Left colon (tissue), 2 donors: Measurements from ENCODE around the gene MGAT3. TPM values are rescaled to one million over a fixed set of nuclear protein-coding genes. Genes with fewer than 3 reads are reported as not detected.

Source experiments
- ATAC-seq: fragments of 200-7000 bp; cut with Tn5 transposase; one replicate; pipeline ENCODE4 v1.9.1; 2020; ENCODE audit warnings: mild to moderate bottlenecking, moderate library complexity
- DNase-seq, 2 donors: peaks; one replicate each; pipeline ENCODE4 v3.0.0-alpha.2; 2020
- intact Hi-C, 2 donors: fragments of 100-400 bp; cut with DNase I in 1 of 2; cut with micrococcal nuclease in 1 of 2; formaldehyde crosslinking; loops; one replicate each; pipeline versions ENCODE4 v1.11.2 to v1.14.0; 2022; cut with DNase I, micrococcal nuclease
- total RNA-seq, 2 donors: library from RNA; stranded (reverse); fragmentation: NEBNext Ultra II Directional; extraction: Animal tissue kit (Norgen Biotek cat#: 25700); gene quantifications; one replicate each; pipeline ENCODE4 v1.2.1, GENCODE V29; 2021
- donor health status: DM: no; HTN: no; CAD: no.
- donor health status: DM: yes; HTN: yes; CAD: no.

MGAT3 gene
- total RNA-seq, 2 donors from 2014 or later = 5.6 to 10.7 TPM

DNA sequence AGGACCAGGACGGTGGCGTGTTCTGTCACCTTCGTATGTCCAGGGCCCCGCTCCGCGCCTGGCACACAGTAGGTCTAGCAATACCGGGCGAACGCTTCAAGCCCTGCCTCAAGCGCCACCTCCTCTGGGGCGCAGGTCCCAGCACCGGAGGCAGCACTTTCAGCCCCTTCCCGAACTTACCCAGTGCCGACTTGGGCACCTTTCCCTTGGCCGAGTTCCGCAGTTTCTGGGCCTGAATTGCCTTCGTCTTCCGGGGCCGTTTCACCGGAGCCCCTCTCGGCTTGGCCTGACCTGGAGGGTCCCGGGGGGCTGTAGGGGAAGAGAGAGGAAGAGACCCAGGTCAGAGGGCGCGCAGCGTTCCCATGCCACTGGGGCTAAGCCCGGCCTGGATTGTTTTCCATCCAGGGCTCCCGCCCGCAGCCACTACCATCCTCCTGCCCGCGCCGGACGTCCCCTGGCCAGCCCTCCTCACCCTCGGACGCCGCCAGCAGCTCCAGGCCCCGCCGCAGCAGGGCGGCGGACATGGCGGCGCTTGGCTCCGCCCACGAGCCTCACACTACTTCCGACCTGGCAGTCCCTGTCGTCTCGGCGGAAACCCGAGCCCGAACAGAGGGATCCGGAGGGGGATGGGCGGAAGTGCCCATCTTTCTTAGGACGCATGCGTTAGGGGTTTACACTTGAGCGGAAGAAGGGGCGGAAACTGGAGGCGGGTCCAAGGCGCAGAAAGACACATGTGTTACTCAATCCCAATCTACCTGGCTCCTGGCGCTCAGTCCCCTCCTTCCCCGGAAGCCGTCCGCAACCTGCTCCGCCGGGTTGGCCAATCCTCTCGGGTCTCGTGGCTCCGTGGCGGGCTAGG is 75.6 kb downstream of the MGAT3 start, which contains the start of gene RPS19BP1:
TSS of gene RPS19BP1 (minus strand) at position 534 of the 859 bp plus-strand sequence. CDS start at position 524, 10 bp downstream.
- DNase-seq = peak; percentile 100
- intact Hi-C loops = loop anchor here in 1 of 2 donors (10.0 kb wide), 1 partner anchor 492 kb away; no protein-coding TSS in a partner anchor

DNA sequence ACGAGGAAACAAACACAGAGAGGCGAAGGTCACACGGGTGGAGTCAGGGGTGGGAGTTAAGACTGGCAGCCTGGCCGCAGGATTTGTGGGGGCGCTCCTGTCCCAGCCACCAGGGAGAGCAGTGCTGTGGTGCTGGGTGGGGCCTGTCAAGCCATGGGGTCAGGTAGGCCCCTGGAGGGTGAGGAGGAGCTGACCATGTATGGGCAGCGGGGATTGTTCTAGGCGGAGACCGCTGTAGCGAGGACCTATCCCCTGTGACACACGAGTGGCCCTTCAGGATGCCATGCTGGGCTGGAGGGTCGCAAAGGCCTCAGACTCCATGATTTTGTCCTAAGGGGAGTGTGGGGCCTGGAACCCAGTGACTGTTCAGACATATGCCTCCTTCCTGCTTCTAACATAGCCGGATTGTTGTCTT is 77.3 kb downstream of the MGAT3 start:
- DNase-seq (peak in 1 of 2 donors; percentile 22), ATAC-seq (no peak)
- intact Hi-C loops = loop anchor here in 1 of 2 donors (10.0 kb wide), 1 partner anchor 491 kb away; no protein-coding TSS in a partner anchor

More for the DNA sequence above, 75.6 kb downstream of the MGAT3 start, which contains the start of gene RPS19BP1:
- ATAC-seq = peak; percentile 77

DNA sequence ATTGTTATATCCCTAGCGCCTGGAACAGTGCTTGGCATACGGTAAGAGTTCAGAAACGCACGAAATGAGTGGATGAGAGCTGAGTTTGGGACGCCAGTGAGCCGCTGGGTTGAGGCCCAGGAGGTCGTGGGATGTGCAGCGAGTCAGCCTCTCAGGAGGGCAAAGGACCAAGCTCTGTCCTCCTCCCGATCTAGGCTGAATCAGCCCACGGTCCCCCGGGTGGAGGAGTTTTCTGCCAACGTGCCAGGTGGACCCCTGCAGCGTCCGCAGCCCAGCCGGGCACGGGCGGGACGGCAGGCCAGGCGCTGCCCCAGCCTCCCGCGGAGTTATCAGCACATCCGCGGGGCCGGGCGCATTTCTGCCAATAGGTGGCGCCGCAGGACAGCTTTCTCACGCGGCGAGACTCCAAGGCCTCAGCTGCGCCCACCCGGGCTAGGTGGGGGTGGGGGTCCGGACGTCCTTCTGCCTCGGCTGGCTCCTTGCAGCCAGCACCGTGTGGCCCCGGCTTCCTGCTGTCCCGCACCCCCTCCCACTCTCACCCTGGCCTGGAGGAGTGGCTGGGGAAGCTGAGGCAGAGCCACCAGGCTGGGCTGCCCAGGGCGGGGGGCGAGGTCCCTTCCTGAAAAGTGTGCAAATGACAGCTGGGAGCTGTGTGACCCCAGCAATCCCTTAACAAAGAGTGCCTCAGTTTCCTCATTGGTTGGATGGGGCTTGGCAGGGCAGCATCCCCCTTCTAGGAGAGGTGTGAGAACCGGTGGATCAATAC is 78.0 kb downstream of the MGAT3 start:
- intact Hi-C loops = loop anchor here (5.0 to 10.0 kb wide), 2 partner anchors 490 to 493 kb away; no protein-coding TSS in a partner anchor
- ATAC-seq (peak; percentile 28), DNase-seq (peak; percentile 71 to 92)

DNA sequence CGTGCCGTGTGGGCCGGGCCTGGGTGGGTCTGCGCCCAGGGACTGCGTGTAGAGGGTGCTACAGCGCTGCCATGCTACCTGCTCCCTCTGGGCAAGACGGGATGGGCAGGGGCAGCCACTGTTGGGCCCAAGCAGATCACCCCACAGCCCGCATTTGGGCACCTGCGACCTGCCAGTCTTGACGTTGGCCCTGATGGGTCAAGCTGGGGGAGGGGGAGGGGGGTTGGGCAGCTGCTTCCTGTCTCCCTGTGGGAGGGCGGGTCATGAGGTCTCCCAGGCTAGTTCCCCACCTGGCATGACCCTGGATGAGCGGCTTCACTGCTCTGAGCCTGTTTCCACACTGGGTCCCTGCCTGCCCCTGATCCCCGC is 78.5 kb downstream of the MGAT3 start:
- intact Hi-C loops = loop anchor here (5.0 to 10.0 kb wide), 2 partner anchors 489 to 492 kb away; no protein-coding TSS in a partner anchor
- DNase-seq (no peak), ATAC-seq (no peak)

DNA sequence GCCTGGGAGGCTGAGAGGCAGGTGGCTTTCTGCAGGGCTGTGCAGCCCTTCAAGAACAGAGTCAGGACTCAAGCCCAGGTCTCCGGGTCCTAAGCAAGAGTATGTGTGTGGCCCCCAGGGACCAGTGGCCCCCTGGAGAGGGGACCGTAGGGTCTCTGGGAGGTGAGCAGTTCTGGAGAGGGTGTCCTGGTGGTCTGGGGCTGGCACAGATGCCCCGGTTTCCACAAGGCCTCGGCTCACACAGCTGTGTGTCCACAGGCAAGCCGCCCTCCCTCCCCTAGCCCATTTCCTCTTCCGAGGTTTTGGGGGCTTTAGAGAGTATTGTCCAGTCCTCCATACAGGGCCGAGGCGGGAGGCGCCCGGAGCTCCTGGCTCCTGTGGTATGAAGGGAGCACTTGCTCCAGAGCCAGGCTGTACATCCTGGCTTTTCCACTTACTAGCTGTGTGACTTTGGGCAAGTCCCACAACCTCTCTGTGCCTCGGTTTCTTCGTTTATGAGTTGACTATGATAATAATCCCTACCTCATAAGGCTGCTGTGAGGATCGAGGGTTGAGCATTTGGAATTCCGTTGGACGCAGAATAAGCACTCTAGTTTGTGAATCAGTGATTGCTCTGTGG is 79.1 kb downstream of the MGAT3 start:
- intact Hi-C loops = loop anchor here (5.0 to 10.0 kb wide), 2 partner anchors 489 to 491 kb away; no protein-coding TSS in a partner anchor
- DNase-seq = no peak
- ATAC-seq = no peak

DNA sequence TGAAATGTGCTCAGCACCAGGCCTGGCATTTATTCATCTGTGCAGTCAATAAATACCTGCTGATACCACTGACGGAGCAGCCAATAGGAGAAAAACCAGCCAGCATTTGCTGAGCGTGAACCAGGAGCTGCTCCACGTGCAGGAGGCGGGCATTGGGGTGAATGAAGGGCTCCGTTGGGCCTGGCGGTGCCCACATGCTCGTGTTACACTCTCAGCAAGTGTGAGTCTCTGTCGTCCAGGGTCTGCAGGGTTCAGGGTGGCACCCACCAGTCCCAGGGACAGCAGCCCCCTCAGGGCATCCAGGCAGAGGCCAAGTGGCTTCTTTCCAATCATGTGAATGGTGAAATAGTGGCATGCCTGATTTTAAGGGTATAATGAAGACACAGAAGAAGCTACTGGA is 79.9 kb downstream of the MGAT3 start:
- ATAC-seq = no peak

DNA sequence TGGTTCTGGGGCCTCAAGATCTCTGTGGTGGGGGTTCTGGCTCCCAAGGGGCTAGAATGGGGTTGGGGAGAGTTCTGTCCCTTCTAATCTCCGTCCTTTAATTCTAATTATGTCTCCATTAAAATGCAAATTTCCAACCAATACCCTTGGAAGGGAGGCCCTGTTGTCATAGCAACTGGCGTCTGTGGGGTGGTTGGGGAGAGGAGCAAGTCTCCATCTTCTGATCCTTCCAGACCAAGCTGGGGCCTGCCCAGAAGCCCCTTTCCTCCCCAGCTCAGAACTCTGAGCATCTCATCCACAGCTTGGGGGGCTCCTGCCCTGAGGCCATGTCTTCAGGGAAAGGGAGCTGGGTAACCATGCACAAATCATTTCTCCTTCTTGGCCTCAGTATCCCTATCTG is 81.2 kb downstream of the MGAT3 start:
- intact Hi-C loops = loop anchor here (5.0 to 10.0 kb wide), 2 partner anchors 487 to 489 kb away; no protein-coding TSS in a partner anchor
- DNase-seq = no peak
- no peak for ATAC-seq

More for the DNA sequence above, 79.9 kb downstream of the MGAT3 start:
- no peak for DNase-seq
- intact Hi-C loops = loop anchor here (5.0 to 10.0 kb wide), 2 partner anchors 488 to 491 kb away; no protein-coding TSS in a partner anchor

Other genes starting within 250 kb of the MGAT3 start
- 1 to 10 TPM; 2.7 to 5.3 TPM for gene PDGFB, start 212.0 kb upstream of the MGAT3 start, total RNA-seq
- gene RPL3, start 137.4 kb upstream of the MGAT3 start, total RNA-seq = 1,000 to 10,000 TPM; 1,637 to 1,665 TPM
- gene SYNGR1, start 107.0 kb upstream of the MGAT3 start, total RNA-seq = 1 to 10 TPM; 1.3 to 4.4 TPM
- 10 to 100 TPM; 19.4 to 20.3 TPM for gene TAB1, start 57.2 kb upstream of the MGAT3 start, total RNA-seq
- gene MIEF1, start 45.3 kb downstream of the MGAT3 start, total RNA-seq = 10 to 100 TPM; 33.1 to 36.3 TPM
- 100 to 1,000 TPM; 256 to 277 TPM for gene ATF4, start 63.5 kb downstream of the MGAT3 start, total RNA-seq
- gene RPS19BP1, start 75.7 kb downstream of the MGAT3 start, total RNA-seq = 10 to 100 TPM; 57.6 to 60.7 TPM
- gene CACNA1I, start 113.7 kb downstream of the MGAT3 start, total RNA-seq = under 1 TPM; 0.18 to 0.31 TPM